Measurements from ENCODE around the gene SAP25.

The SAP25 gene

DNA sequence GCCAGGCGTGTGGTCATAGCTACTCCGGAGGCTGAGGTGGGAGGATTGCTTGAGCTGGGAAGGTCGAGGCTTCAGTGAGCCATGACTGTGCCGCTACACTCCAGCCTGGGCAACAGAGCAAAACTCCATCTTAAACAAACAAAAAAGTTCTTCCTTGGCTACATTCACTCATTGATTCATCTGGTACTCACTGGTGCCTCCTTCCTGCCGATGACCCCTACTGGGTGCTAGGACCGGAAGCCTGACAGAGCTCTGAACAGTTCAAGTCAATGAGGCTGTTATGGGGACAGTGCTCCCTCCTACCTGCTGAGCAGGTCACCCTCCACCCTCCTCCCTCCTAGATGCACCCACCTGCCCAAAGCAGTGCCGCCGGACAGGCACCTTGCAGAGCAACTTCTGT is 33.4 kb upstream of the SAP25 start:
- Histone ChIP-seq H3K4me3 (ENCODE audit: low read length in 2 of 2) (no peak overlapping the region), H3K27ac (ENCODE audit: low read depth in 2 of 2, low read length in 2 of 2) (no peak overlapping the region), H3K9me3 (ENCODE audit: control insufficient read depth in 2 of 2, low read length in 2 of 2) (no peaks in the 10 kb centered on the region), H3K36me3 (ENCODE audit: control insufficient read depth in 2 of 2, insufficient read depth in 2 of 2, low read length in 2 of 2) (no peaks in the 10 kb centered on the region), H3K27me3 (ENCODE audit: control insufficient read depth in 2 of 2, insufficient read depth in 2 of 2, low read length in 2 of 2) (no peaks in the 10 kb centered on the region), H3K4me1 (ENCODE audit: control insufficient read depth in 2 of 2, insufficient read depth in 2 of 2, low read length in 2 of 2) (peaks cover 15 to 17% of the 10 kb centered on the region in 2 donors), H3K9ac (ENCODE audit: low read depth in 1 of 2, low read length in 2 of 2) (no peak overlapping the region)

DNA sequence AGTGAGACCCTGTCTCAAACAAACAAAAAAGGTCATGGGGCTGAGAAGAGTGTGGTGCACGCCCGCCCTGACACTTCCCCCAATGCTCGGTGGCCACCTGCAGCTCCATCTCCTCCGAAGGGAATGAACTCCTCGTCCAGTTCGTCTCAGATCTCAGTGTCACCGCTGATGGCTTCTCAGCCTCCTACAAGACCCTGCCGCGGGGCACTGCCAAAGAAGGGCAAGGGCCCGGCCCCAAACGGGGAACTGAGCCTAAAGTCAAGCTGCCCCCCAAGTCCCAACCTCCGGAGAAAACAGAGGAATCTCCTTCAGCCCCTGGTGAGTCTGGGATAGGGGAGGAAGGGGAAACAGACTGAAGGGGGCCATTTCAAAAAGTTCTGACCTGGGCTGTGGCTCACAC is 32.6 kb upstream of the SAP25 start:
- Histone ChIP-seq H3K27ac (ENCODE audit: low read depth in 2 of 2, low read length in 2 of 2) (no peak overlapping the region), H3K4me1 (ENCODE audit: control insufficient read depth in 2 of 2, insufficient read depth in 2 of 2, low read length in 2 of 2) (peaks cover 17 to 18% of the 10 kb centered on the region in 2 donors), H3K36me3 (ENCODE audit: control insufficient read depth in 2 of 2, insufficient read depth in 2 of 2, low read length in 2 of 2) (no peaks in the 10 kb centered on the region), H3K4me3 (ENCODE audit: low read length in 2 of 2) (no peak overlapping the region), H3K27me3 (ENCODE audit: control insufficient read depth in 2 of 2, insufficient read depth in 2 of 2, low read length in 2 of 2) (no peaks in the 10 kb centered on the region), H3K9ac (ENCODE audit: low read depth in 1 of 2, low read length in 2 of 2) (no peak overlapping the region), H3K9me3 (ENCODE audit: control insufficient read depth in 2 of 2, low read length in 2 of 2) (no peaks in the 10 kb centered on the region)

- H3K27ac ChIP-seq (ENCODE audit: low read depth in 2 of 2, low read length in 2 of 2), result peak overlapping the region in 1 of 2 donors; percentile 58
Observed at GRCh38 chr7:100604976-100605911, 31.5 kb upstream of the SAP25 start.

GRCh38 chr7:100604028-100604975 is 30.6 kb upstream of the SAP25 start:
- Histone ChIP-seq H3K9me3 (ENCODE audit: control insufficient read depth in 2 of 2, low read length in 2 of 2) (no peaks in the 10 kb centered on the region), H3K9ac (ENCODE audit: low read depth in 1 of 2, low read length in 2 of 2) (peak overlapping the region; percentile 52 to 54), H3K27me3 (ENCODE audit: control insufficient read depth in 2 of 2, insufficient read depth in 2 of 2, low read length in 2 of 2) (no peaks in the 10 kb centered on the region), H3K4me1 (ENCODE audit: control insufficient read depth in 2 of 2, insufficient read depth in 2 of 2, low read length in 2 of 2) (peaks cover 17 to 18% of the 10 kb centered on the region in 2 donors), H3K4me3 (ENCODE audit: low read length in 2 of 2) (peak overlapping the region; percentile 67 to 70), H3K36me3 (ENCODE audit: control insufficient read depth in 2 of 2, insufficient read depth in 2 of 2, low read length in 2 of 2) (no peaks in the 10 kb centered on the region), H3K27ac (ENCODE audit: low read depth in 2 of 2, low read length in 2 of 2) (peak overlapping the region; percentile 55 to 68)

More at GRCh38 chr7:100604976-100605911, 31.5 kb upstream of the SAP25 start:
- H3K9me3 ChIP-seq (ENCODE audit: control insufficient read depth in 2 of 2, low read length in 2 of 2), result no peaks in the 10 kb centered on the region
- H3K27me3 ChIP-seq (ENCODE audit: control insufficient read depth in 2 of 2, insufficient read depth in 2 of 2, low read length in 2 of 2), result no peaks in the 10 kb centered on the region
- H3K4me1 ChIP-seq (ENCODE audit: control insufficient read depth in 2 of 2, insufficient read depth in 2 of 2, low read length in 2 of 2), result peaks cover 17 to 18% of the 10 kb centered on the region in 2 donors
- no peaks in the 10 kb centered on the region for H3K36me3 ChIP-seq (ENCODE audit: control insufficient read depth in 2 of 2, insufficient read depth in 2 of 2, low read length in 2 of 2)
- H3K9ac ChIP-seq (ENCODE audit: low read depth in 1 of 2, low read length in 2 of 2), result peak overlapping the region in 1 of 2 donors; percentile 54
- H3K4me3 ChIP-seq (ENCODE audit: low read length in 2 of 2), result peak overlapping the region; percentile 67 to 70

DNA sequence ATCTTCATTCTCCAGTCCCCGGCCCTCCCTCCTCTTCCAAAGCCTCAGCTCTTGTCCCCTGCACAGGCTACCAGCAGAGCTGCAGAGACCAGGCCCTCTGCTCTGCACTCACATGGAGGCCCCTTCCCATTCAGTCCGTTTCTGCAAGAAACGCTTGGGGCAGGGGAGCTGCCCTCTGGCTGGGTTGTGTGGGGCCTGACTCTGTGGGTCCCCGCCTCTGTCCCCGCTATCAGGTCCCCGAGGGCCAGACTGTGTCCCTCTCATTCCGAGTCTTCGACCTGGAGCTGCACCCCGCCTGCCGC is 30.0 kb upstream of the SAP25 start:
- H3K4me1 ChIP-seq (ENCODE audit: control insufficient read depth in 2 of 2, insufficient read depth in 2 of 2, low read length in 2 of 2), result peaks cover 17 to 18% of the 10 kb centered on the region in 2 donors
- no peaks in the 10 kb centered on the region for H3K27me3 ChIP-seq (ENCODE audit: control insufficient read depth in 2 of 2, insufficient read depth in 2 of 2, low read length in 2 of 2)
- peak overlapping the region; percentile 67 to 70 for H3K4me3 ChIP-seq (ENCODE audit: low read length in 2 of 2)
- H3K36me3 ChIP-seq (ENCODE audit: control insufficient read depth in 2 of 2, insufficient read depth in 2 of 2, low read length in 2 of 2), result no peaks in the 10 kb centered on the region
- peak overlapping the region; percentile 55 to 68 for H3K27ac ChIP-seq (ENCODE audit: low read depth in 2 of 2, low read length in 2 of 2)
- no peaks in the 10 kb centered on the region for H3K9me3 ChIP-seq (ENCODE audit: control insufficient read depth in 2 of 2, low read length in 2 of 2)
- peak overlapping the region; percentile 51 to 52 for H3K9ac ChIP-seq (ENCODE audit: low read depth in 1 of 2, low read length in 2 of 2)

GRCh38 chr7:100602889-100603725 is 29.4 kb upstream of the SAP25 start:
- H3K4me1 ChIP-seq (ENCODE audit: control insufficient read depth in 2 of 2, insufficient read depth in 2 of 2, low read length in 2 of 2), result peaks cover 17 to 18% of the 10 kb centered on the region in 2 donors
- H3K4me3 ChIP-seq (ENCODE audit: low read length in 2 of 2), result peak overlapping the region; percentile 67 to 70
- peak overlapping the region; percentile 51 to 52 for H3K9ac ChIP-seq (ENCODE audit: low read depth in 1 of 2, low read length in 2 of 2)
- H3K27ac ChIP-seq (ENCODE audit: low read depth in 2 of 2, low read length in 2 of 2), result peak overlapping the region; percentile 55 to 68
- no peaks in the 10 kb centered on the region for H3K36me3 ChIP-seq (ENCODE audit: control insufficient read depth in 2 of 2, insufficient read depth in 2 of 2, low read length in 2 of 2)
- no peaks in the 10 kb centered on the region for H3K9me3 ChIP-seq (ENCODE audit: control insufficient read depth in 2 of 2, low read length in 2 of 2)
- no peaks in the 10 kb centered on the region for H3K27me3 ChIP-seq (ENCODE audit: control insufficient read depth in 2 of 2, insufficient read depth in 2 of 2, low read length in 2 of 2)

- Histone ChIP-seq H3K9ac (ENCODE audit: low read depth in 1 of 2, low read length in 2 of 2) (no peak overlapping the region), H3K36me3 (ENCODE audit: control insufficient read depth in 2 of 2, insufficient read depth in 2 of 2, low read length in 2 of 2) (no peaks in the 10 kb centered on the region), H3K4me1 (ENCODE audit: control insufficient read depth in 2 of 2, insufficient read depth in 2 of 2, low read length in 2 of 2) (peaks cover 16 to 18% of the 10 kb centered on the region in 2 donors), H3K27me3 (ENCODE audit: control insufficient read depth in 2 of 2, insufficient read depth in 2 of 2, low read length in 2 of 2) (no peaks in the 10 kb centered on the region), H3K4me3 (ENCODE audit: low read length in 2 of 2) (no peak overlapping the region), H3K9me3 (ENCODE audit: control insufficient read depth in 2 of 2, low read length in 2 of 2) (no peaks in the 10 kb centered on the region), H3K27ac (ENCODE audit: low read depth in 2 of 2, low read length in 2 of 2) (no peak overlapping the region)
Observed at GRCh38 chr7:100600730-100601038, 27.0 kb upstream of the SAP25 start.

DNA sequence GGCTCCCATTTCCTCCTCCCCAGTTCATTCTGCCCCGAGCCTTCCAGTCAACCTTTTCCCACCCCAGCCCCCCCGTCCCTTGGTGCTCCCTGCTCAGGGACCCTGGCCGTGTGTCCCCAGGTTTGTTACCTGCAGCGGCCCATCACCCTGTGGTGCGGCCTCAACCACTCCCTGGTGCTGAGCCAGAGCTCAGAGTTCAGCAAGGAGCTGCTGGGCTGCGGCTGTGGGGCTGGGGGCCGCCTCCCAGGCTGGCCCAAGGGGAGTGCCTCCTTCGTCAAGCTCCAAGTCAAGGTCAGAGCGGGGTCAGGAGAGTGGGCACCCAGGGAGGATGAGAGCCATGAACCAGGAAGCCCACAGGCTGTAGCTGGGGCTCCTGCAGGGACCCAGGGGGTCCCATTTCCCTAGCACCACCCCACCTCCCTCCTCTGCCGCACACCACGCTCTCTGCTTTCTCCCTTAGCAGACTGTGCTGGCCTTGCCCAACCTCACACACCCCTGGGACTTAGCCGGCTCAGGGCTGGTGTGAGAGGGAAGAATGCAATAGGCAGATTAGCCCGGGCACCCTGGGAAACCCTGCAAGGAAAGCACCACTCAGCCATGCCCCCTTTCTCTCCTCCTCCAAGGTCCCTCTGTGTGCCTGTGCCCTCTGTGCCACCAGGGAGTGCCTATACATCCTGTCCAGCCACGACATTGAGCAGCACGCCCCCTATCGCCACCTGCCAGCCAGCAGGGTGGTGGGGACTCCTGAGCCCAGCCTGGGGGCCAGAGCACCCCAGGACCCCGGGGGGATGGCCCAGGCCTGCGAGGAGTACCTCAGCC is 26.4 kb upstream of the SAP25 start:
- Histone ChIP-seq H3K36me3 (ENCODE audit: control insufficient read depth in 2 of 2, insufficient read depth in 2 of 2, low read length in 2 of 2) (no peaks in the 10 kb centered on the region), H3K9ac (ENCODE audit: low read depth in 1 of 2, low read length in 2 of 2) (no peak overlapping the region), H3K9me3 (ENCODE audit: control insufficient read depth in 2 of 2, low read length in 2 of 2) (no peaks in the 10 kb centered on the region), H3K4me3 (ENCODE audit: low read length in 2 of 2) (no peak overlapping the region), H3K27ac (ENCODE audit: low read depth in 2 of 2, low read length in 2 of 2) (no peak overlapping the region), H3K4me1 (ENCODE audit: control insufficient read depth in 2 of 2, insufficient read depth in 2 of 2, low read length in 2 of 2) (peaks cover 11 to 14% of the 10 kb centered on the region in 2 donors), H3K27me3 (ENCODE audit: control insufficient read depth in 2 of 2, insufficient read depth in 2 of 2, low read length in 2 of 2) (no peaks in the 10 kb centered on the region)

DNA sequence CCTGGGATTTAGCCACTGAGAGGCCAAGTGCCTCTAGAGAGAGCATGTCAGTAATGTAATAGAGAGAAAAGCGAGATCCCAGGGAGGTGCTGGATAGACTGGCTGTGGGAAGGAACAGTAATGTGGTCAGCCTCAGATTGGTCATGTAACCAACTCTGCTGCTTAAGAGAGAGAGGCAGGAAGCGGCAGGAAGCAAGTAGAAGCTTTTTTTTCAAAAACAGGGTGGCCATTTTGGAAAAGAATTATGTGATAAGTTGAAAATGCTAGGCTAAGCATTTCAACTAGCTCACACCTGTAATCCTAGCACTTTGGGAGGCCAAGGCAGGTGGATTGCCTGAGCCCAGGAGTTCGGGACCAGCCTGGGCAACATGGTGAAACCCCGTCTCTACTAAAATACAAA is 24.7 kb upstream of the SAP25 start:
- Histone ChIP-seq H3K9ac (ENCODE audit: low read depth in 1 of 2, low read length in 2 of 2) (no peak overlapping the region), H3K27me3 (ENCODE audit: control insufficient read depth in 2 of 2, insufficient read depth in 2 of 2, low read length in 2 of 2) (no peaks in the 10 kb centered on the region), H3K36me3 (ENCODE audit: control insufficient read depth in 2 of 2, insufficient read depth in 2 of 2, low read length in 2 of 2) (no peaks in the 10 kb centered on the region), H3K9me3 (ENCODE audit: control insufficient read depth in 2 of 2, low read length in 2 of 2) (no peaks in the 10 kb centered on the region), H3K27ac (ENCODE audit: low read depth in 2 of 2, low read length in 2 of 2) (no peak overlapping the region), H3K4me1 (ENCODE audit: control insufficient read depth in 2 of 2, insufficient read depth in 2 of 2, low read length in 2 of 2) (peaks cover 0 to 5% of the 10 kb centered on the region in 2 donors), H3K4me3 (ENCODE audit: low read length in 2 of 2) (no peak overlapping the region)

All from mucosa of rectum (tissue), 2 donors.